ENCODE data around the gene RADIL. TPM values are rescaled to one million over a fixed set of nuclear protein-coding genes. Genes with fewer than 3 reads are reported as not detected.

Gene RADIL
- total and polyA plus RNA-seq, 2 donors (not counting 1 experiment from before 2014, with no cell fraction given): not detected

- WGBS (ENCODE audit: insufficient coverage): 70% methylated on average over 8 of the region's 17 CpGs
- intact Hi-C loops (cut with micrococcal nuclease): no loop called here
Observed at GRCh38 chr7:4806983-4807597, 76.4 kb downstream of the RADIL start.

More at GRCh38 chr7:4806983-4807597, 76.4 kb downstream of the RADIL start:
- H3K27me3 Mint-ChIP-seq: peaks cover 8% of the 10 kb centered on the region
- no peaks in the 10 kb centered on the region for H3K36me3 ChIP-seq (replicated peaks in 1 of 2; ENCODE audit: control extremely low read depth in 1 of 2, control insufficient read depth in 1 of 2, extremely low read depth in 1 of 2, insufficient read depth in 2 of 2, low read length in 1 of 2)
- no peak overlapping the region for H3K4me2 ChIP-seq (replicated peaks; ENCODE audit: low read depth, low read length, poor library complexity, severe bottlenecking)
- peaks cover 0 to 22% (median 5%) of the 10 kb centered on the region in 4 experiments for H3K27me3 ChIP-seq (replicated peaks in 1 of 4; ENCODE audit: control extremely low read depth in 1 of 4, control insufficient read depth in 3 of 4, insufficient read depth in 4 of 4, low read length in 3 of 4)
- ChIA-PET CTCF (interaction anchor here (0.9 kb wide), 1 partner anchor 9 kb away, joined by 3 read pairs; no protein-coding TSS in a partner anchor), POLR2A (no interaction called here)
- peaks cover 11% of the 10 kb centered on the region for H3K4me1 Mint-ChIP-seq
- peaks cover 12 to 15% of the 10 kb centered on the region in 2 donors for H3K4me1 ChIP-seq (ENCODE audit: control insufficient read depth in 2 of 2, insufficient read depth in 2 of 2, low read length in 2 of 2)
- no peak overlapping the region for H3K27ac Mint-ChIP-seq
- ATAC-seq (ENCODE audit: low read depth) (no peak), DNase-seq (no peak)
- TF ChIP-seq CTCF (IDR thresholded peaks at IDR 0.05) (no peak), EZH2 (IDR thresholded peaks at IDR 0.05; ENCODE audit: borderline replicate concordance, insufficient read depth, low read depth, low read length, poor library complexity, severe bottlenecking) (no peak)
- H3K9ac ChIP-seq (ENCODE audit: low read length): no peak overlapping the region
- H3K79me2 ChIP-seq (ENCODE audit: control insufficient read depth, insufficient read depth, low read length): no peaks in the 10 kb centered on the region
- no peak overlapping the region for H3K27ac ChIP-seq (ENCODE audit: low read length in 2 of 2)
- H4K20me1 ChIP-seq (ENCODE audit: control insufficient read depth, insufficient read depth, low read length, poor library complexity, severe bottlenecking): no peaks in the 10 kb centered on the region
- H3K9me3 ChIP-seq (ENCODE audit: control extremely low read depth in 1 of 3, control insufficient read depth in 2 of 3, insufficient read depth in 1 of 3, low read length in 2 of 3): peaks cover 0 to 4% (median 0%) of the 10 kb centered on the region in 3 donors
- no peaks in the 10 kb centered on the region for H3K9me3 Mint-ChIP-seq (ENCODE audit: insufficient read depth)
- H2AFZ ChIP-seq (ENCODE audit: insufficient read depth, low read depth, low read length, poor library complexity, severe bottlenecking): peak overlapping the region; percentile 16
- no peak overlapping the region for H3K4me3 ChIP-seq (ENCODE audit: control extremely low read depth in 1 of 5, extremely low read depth in 1 of 5, insufficient read depth in 1 of 5, low read depth in 2 of 5, low read length in 4 of 5)
- no peak overlapping the region for H3K4me3 Mint-ChIP-seq
